T-helper 1 cell treated with Interleukin-12 subunit alpha and Interleukin-12 subunit beta and Interleukin-4 antibody, amounts not matched to agents 30 μg/mL and 1 μg/mL, for 36 hours (primary cell): ENCODE data around the gene HBM.
"Not testable (repeated sequence)": the region's sequence is repeated elsewhere in the genome, so short reads cannot be mapped to it uniquely, and the experiment has no call there.

ENCODE experiments used
- H3K27ac Mint-ChIP-seq: one replicate; pipeline ENCODE4 v1.8.0; 2021; ENCODE audit warnings: mild to moderate bottlenecking, mixed read lengths
- H3K27me3 Mint-ChIP-seq: one replicate; pipeline ENCODE4 v1.8.0; 2021; ENCODE audit warnings: low read depth, mixed read lengths
- H3K36me3 Mint-ChIP-seq: one replicate; pipeline ENCODE4 v1.8.0; 2021; ENCODE audit warnings: low read depth, mixed read lengths
- H3K4me1 Mint-ChIP-seq: one replicate; pipeline ENCODE4 v1.8.0; 2021; ENCODE audit warnings: low read depth, mixed read lengths
- H3K4me3 Mint-ChIP-seq: one replicate; pipeline ENCODE4 v1.8.0; 2021; ENCODE audit warnings: mild to moderate bottlenecking, moderate library complexity, mixed read lengths
- H3K9me3 Mint-ChIP-seq: one replicate; pipeline ENCODE4 v1.8.0; 2021; ENCODE audit warnings: mixed read lengths

HBM gene

GRCh38 chr16:165539-166374, at the start of gene HBM:
HBM (plus strand) TSS chr16:165978; CDS start chr16:165998, 20 bp downstream.
- H3K27me3 Mint-ChIP-seq = peaks cover 71% of the 10 kb centered on the region
- H3K9me3 Mint-ChIP-seq = no peaks in the 10 kb centered on the region
- H3K4me1 Mint-ChIP-seq = peaks cover 5% of the 10 kb centered on the region
- H3K36me3 Mint-ChIP-seq = no peaks in the 10 kb centered on the region
- no peak within 1 kb of the TSS for H3K27ac Mint-ChIP-seq
- H3K4me3 Mint-ChIP-seq = no peak within 1 kb of the TSS

- Mint-ChIP-seq H3K4me1 (peaks cover 3% of the 10 kb centered on the region), H3K27me3 (no peaks in the 10 kb centered on the region), H3K36me3 (peaks cover 9% of the 10 kb centered on the region), H3K27ac (no peak overlapping the region), H3K9me3 (no peaks in the 10 kb centered on the region), H3K4me3 (no peak overlapping the region)
These were observed 49.8 kb upstream of the HBM start for GRCh38 chr16:116015-116414.

- H3K4me3 Mint-ChIP-seq = no peak overlapping the region
- no peak overlapping the region for H3K27ac Mint-ChIP-seq
- no peaks in the 10 kb centered on the region for H3K9me3 Mint-ChIP-seq
- H3K36me3 Mint-ChIP-seq = peaks cover 7% of the 10 kb centered on the region
- peaks cover 3% of the 10 kb centered on the region for H3K4me1 Mint-ChIP-seq
- H3K27me3 Mint-ChIP-seq = no peaks in the 10 kb centered on the region
These were observed 48.1 kb upstream of the HBM start for GRCh38 chr16:117379-118365.

- Mint-ChIP-seq H3K36me3 (peaks cover 7% of the 10 kb centered on the region), H3K27ac (no peak overlapping the region), H3K9me3 (no peaks in the 10 kb centered on the region), H3K4me3 (no peak overlapping the region), H3K4me1 (peaks cover under 1% of the 10 kb centered on the region), H3K27me3 (no peaks in the 10 kb centered on the region)
These were observed 46.9 kb upstream of the HBM start for GRCh38 chr16:118857-119256.

GRCh38 chr16:119295-119694, 46.5 kb upstream of the HBM start:
- peaks cover 7% of the 10 kb centered on the region for H3K36me3 Mint-ChIP-seq
- no peaks in the 10 kb centered on the region for H3K9me3 Mint-ChIP-seq
- no peak overlapping the region for H3K4me3 Mint-ChIP-seq
- H3K4me1 Mint-ChIP-seq = no peaks in the 10 kb centered on the region
- no peak overlapping the region for H3K27ac Mint-ChIP-seq
- no peaks in the 10 kb centered on the region for H3K27me3 Mint-ChIP-seq

GRCh38 chr16:119835-120491, 45.8 kb upstream of the HBM start:
- no peak overlapping the region for H3K4me3 Mint-ChIP-seq
- H3K4me1 Mint-ChIP-seq = no peaks in the 10 kb centered on the region
- H3K27me3 Mint-ChIP-seq = no peaks in the 10 kb centered on the region
- H3K9me3 Mint-ChIP-seq = no peaks in the 10 kb centered on the region
- no peak overlapping the region for H3K27ac Mint-ChIP-seq
- H3K36me3 Mint-ChIP-seq = peaks cover 7% of the 10 kb centered on the region

- Mint-ChIP-seq H3K27ac (no peak overlapping the region), H3K27me3 (no peaks in the 10 kb centered on the region), H3K4me1 (no peaks in the 10 kb centered on the region), H3K36me3 (peaks cover 7% of the 10 kb centered on the region), H3K9me3 (no peaks in the 10 kb centered on the region), H3K4me3 (no peak overlapping the region)
These were observed 45.0 kb upstream of the HBM start for GRCh38 chr16:120756-121155.

GRCh38 chr16:122361-122760, 43.4 kb upstream of the HBM start:
- Mint-ChIP-seq H3K4me3 (no peak overlapping the region), H3K27ac (no peak overlapping the region), H3K4me1 (no peaks in the 10 kb centered on the region), H3K9me3 (no peaks in the 10 kb centered on the region), H3K36me3 (no peaks in the 10 kb centered on the region), H3K27me3 (no peaks in the 10 kb centered on the region)

GRCh38 chr16:123558-124350, 42.0 kb upstream of the HBM start:
- not testable (repeated sequence) for H3K4me3 Mint-ChIP-seq, H3K9me3 Mint-ChIP-seq, H3K27ac Mint-ChIP-seq, H3K27me3 Mint-ChIP-seq, H3K4me1 Mint-ChIP-seq, H3K36me3 Mint-ChIP-seq

GRCh38 chr16:125011-125410, 40.8 kb upstream of the HBM start:
- no peaks in the 10 kb centered on the region for H3K4me1 Mint-ChIP-seq
- no peak overlapping the region for H3K4me3 Mint-ChIP-seq
- H3K27me3 Mint-ChIP-seq = no peaks in the 10 kb centered on the region
- no peaks in the 10 kb centered on the region for H3K36me3 Mint-ChIP-seq
- H3K9me3 Mint-ChIP-seq = no peaks in the 10 kb centered on the region
- no peak overlapping the region for H3K27ac Mint-ChIP-seq

GRCh38 chr16:129075-129474, 36.7 kb upstream of the HBM start:
- peaks cover 7% of the 10 kb centered on the region for H3K4me1 Mint-ChIP-seq
- no peak overlapping the region for H3K27ac Mint-ChIP-seq
- no peak overlapping the region for H3K4me3 Mint-ChIP-seq

GRCh38 chr16:130533-131173, 35.1 kb upstream of the HBM start:
- H3K9me3 Mint-ChIP-seq = no peaks in the 10 kb centered on the region
- no peaks in the 10 kb centered on the region for H3K27me3 Mint-ChIP-seq
- H3K4me3 Mint-ChIP-seq = no peak overlapping the region
- H3K36me3 Mint-ChIP-seq = no peaks in the 10 kb centered on the region
- no peak overlapping the region for H3K27ac Mint-ChIP-seq
- peaks cover 7% of the 10 kb centered on the region for H3K4me1 Mint-ChIP-seq

More at GRCh38 chr16:129075-129474, 36.7 kb upstream of the HBM start:
- no peaks in the 10 kb centered on the region for H3K36me3 Mint-ChIP-seq
- no peaks in the 10 kb centered on the region for H3K27me3 Mint-ChIP-seq
- no peaks in the 10 kb centered on the region for H3K9me3 Mint-ChIP-seq

GRCh38 chr16:132120-132519, 33.7 kb upstream of the HBM start:
- Mint-ChIP-seq H3K4me3 (no peak overlapping the region), H3K36me3 (peaks cover 3% of the 10 kb centered on the region), H3K9me3 (no peaks in the 10 kb centered on the region), H3K4me1 (peaks cover 10% of the 10 kb centered on the region), H3K27ac (no peak overlapping the region), H3K27me3 (no peaks in the 10 kb centered on the region)
